Neural progenitor cell (in vitro differentiated cells): ENCODE measurements around the gene TAF4.

Source experiments
- CTCF ChIP-seq: fragments of 200-600 bp; sonication (generic); IDR thresholded peaks from 2 replicates; pipeline ENCODE4 v1.5.1; 2017; ENCODE audit warnings: antibody characterized with exemption, mild to moderate bottlenecking
- EZH2phosphoT487 ChIP-seq: fragments of 200-600 bp; sonication (generic); IDR thresholded peaks from 2 replicates; pipeline ENCODE4 v1.6.1; 2017; ENCODE audit warnings: antibody characterized with exemption

DNA sequence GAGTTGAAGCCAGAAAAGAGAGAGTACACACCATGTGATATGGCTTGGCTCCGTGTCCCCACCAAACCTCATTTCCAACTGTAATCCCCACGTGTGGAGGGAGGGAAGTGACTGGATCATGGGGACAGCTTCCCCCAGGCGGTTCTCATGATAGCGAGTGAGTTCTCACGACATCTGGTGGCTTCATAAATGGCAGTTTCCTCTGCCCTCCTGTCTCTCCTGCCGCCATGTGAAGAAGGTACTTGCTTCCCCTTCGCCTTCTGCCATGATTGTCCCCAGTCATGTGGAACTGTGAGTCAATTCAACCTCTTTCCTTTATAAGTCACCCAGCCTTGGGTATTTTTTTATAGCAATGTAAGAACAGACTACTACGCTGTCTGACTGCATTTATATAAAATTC lies 40.3 kb downstream of the TAF4 start:
- TF ChIP-seq CTCF (no peak), EZH2phosphoT487 (no peak)
